NCI-H1092 treated with DMSO at 0.1 percent for 48 hours (cell line): Measurements from ENCODE around the gene ADAR.
A peak's percentile ranks its signal among the peaks of the same experiment; 100 is the strongest.

Experiments
- DNase-seq: peaks from one replicate; lab custom pipeline; 2025; lab: John Stamatoyannopoulos, UW

The ADAR gene

DNA sequence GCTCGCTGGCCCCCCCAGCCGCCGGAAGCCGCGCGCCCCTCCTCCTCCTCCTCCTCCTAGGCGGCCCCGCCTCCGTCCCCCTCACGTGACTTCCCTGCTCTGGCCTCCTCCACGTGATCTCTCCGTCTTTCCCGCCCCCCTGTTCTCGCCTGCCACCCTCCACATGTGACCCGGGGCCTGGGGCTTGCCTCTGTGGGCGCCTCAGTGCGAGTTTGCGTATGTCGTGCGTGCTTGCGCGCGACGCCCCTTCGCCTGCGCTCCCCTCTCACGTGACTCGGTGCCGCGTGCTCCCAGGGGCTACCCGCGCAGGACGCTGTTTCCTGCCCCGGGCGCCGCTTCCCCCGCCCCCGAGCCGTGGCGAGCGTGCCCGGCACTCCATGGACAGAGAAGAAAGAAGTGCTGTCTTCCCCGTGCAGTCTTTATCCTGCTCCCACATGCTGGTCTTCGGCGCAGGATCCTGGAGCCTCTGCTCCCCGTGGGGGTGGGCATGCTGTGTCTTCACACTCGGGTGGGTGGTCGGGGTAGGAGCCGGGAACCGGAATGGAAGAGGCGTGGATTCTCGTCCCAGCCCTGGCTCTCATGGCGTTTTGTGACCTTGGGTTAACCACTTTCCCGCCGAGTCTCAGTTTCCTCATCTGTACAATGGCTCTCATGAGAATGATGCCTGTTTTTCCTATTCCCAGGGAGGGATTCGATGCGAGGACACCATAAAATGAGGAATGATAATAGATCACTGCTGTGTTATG, 49.1 kb downstream of the ADAR start:
- DNase-seq, result peak; percentile 99

DNA sequence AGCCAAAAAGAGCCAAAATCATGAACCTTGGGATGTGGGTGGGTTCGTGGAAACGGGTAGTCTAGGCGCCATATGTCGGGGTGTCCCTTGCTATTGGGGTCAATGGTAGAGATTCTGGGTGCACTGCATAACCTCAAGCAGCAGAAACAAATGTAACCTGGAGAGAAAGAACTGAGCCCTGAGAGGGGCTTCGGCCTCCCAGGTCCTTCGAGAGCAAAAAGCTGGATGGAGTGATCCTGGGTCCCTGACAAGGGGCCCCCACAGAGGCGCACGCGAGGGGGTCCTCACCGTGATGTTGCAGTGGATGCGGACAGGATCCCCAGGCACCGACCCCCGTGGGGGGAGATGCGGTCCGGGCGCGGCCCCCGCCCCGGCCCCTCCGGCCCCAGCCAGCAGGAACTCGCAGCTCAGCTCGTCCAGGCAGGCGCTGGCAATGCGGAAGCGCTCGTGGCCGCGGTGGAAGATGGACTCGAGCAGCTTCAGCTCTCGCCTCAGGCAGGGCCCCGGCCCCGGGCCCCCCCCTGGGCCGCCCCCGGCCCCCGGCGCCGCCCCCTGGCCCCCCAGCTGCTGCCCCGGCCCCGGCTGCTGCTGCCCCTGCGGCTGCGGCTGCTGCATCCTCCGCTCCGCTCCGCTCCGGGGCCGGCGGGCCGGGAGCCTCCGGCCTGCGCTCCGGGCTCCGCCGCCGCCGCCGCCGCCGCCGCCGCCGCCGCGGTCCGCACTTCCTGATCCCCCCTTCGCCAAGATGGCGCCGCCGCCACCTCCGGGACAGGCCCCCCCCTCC, 49.9 kb downstream of the ADAR start, which contains the start of gene UBE2Q1:
Gene UBE2Q1 (minus strand): TSS at position 724 of the 781 bp plus-strand sequence. CDS start 109 bp downstream, at position 615.
- DNase-seq, result no peak

DNA sequence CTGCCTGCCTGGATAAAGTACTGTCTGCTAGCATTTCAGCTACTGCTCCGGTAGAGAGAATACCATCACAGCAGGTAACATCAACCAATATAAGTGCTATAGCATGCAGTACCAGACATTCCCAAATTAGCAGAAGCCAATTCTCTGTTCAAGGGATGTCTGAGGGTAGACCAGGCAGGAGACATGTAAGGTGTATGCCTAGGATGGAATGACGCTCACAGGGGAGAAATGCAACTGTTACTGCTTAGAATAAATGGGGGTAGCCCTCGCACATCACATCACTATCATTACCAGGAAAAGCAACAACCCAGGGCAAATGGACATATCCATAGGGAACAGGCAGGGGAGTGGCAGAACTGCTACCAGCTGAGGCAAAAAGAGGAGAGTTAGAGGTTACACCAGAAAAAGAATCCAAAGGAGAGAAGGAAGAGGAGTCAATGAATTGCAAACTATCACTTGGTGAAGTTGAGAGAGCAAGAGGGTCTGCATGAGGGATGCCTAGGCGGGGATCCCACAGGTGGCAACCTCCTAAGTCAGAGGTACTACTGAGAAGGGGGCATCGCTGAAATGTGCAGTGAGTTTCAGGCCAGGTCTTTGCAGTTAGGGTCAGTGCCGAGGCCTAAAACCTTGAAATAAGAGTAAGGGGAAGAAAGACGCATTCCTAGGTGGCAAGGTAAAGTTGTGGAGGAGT, 50.6 kb downstream of the ADAR start:
- no peak for DNase-seq

DNA sequence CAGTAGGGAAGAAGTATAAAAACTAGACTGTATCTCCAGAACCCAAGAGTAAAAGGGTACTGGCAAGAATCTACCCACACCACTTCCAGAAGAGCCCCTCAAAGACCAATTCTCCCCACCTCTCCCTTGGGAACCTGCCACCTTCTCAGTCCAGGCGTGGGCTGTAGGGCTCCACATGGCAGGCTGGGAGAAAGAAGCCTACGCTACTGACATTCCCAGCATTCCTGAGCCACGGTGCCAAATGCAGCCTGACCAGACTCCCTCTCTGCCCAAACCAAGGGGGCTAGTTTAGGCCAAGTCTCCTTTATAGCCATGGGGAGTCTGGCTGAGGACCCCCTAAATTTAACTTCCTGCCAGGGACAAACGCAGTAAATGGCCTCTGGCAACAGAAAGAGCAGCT, 51.6 kb downstream of the ADAR start:
- no peak for DNase-seq

DNA sequence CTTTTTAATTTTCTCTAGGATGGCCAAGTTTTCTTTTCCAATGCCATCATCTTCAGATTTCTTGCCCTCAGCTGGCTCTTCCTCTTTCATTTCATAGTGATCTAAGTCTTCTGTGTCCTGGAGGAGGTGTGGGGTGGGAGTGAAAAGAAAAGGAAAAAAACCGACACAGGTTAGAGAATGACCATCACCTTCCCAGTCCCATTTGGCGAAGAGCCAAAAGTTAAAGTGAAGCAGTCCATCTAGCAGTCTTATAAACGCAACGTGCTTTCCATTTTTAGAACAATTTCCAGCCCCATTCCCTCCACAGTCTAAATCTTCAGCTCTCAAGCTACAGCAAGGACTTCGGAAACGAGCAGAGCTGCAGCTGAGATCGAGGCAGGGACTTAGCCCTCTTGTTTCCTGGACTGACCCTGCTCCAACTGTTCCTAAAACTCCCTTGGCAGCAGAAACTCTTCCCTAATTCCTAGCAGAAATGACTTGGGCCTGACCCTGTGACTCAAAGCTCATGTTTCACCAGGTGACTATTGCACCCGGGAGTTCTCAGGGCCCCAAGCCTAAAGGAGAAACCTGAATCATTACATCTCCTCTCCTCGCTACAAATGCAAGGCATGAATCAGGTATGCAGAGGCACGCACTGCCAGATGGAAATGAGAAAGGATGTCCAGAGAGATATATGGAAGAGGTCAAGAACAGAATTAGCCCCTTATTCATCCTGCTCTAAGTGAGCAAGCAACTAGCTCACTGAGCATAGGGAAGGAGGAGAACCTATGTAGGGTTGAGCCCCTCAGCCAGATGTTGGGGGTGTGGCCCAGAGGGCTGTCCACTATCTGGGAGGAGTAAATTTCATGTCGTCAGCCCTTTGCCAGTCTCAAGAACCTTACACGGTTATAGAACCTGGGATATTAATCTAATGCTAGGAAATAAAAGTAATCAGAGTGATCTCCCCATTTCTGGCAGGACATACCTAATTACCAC, 54.6 kb downstream of the ADAR start:
- no peak for DNase-seq

DNA sequence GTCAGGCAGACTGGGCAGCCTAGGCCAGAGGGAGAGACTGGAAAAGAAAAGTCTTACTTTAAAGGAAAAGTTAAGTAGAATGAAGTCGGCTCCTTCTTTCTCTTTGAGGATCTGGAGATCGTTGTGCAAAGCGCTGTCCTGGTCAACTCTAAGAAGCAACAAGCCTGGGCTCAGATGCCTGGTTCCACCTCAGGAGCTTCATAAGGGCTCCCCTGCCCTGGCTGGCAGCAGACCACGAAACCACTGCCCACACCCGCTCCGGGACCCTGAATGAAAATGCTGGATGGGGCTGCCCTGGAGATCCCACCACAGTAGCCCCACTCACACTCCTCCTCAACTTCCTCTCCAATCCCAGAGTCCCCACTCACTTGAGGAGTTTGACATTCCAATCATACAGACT, 56.0 kb downstream of the ADAR start:
- no peak for DNase-seq

DNA sequence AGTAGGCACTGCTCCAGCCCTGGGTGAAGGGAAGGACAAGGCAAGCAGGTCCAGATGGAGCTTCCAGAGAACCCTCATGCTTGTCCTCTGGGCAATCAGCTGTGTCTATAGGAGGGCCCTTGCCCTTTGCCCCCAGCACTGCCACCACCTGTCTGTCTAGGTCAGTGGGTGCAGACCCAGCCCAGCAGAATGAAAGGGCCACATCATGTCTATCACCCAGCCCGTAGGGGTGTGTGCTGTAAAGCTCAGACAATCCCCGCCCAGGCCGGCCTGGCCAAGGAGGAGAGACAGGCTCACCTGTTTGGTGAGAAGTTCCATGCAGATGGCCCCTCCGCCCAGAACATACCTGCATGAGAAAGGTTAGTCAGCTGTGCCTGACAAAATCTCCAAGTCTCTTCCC, 56.5 kb downstream of the ADAR start:
- DNase-seq, result no peak

DNA sequence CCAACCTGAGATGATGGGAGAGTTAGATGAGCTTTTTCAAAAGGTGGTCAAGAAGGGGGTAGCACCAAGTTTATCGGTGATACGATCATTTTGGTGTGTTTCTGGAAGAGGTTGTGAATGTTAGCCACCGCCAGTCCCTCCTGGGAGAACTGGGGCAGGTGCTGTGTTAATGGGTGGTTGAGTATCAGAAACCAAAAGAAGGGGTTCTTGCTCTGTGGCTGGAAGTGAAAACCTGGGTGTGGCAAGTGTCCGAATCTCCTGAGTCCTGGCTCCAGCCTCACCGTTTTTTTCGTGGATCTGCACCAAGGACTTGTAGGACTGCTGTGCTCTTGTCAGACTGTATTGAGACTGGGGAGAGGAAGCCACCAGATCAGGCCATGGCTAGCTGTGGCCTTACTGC, 57.3 kb downstream of the ADAR start:
- no peak for DNase-seq

DNA sequence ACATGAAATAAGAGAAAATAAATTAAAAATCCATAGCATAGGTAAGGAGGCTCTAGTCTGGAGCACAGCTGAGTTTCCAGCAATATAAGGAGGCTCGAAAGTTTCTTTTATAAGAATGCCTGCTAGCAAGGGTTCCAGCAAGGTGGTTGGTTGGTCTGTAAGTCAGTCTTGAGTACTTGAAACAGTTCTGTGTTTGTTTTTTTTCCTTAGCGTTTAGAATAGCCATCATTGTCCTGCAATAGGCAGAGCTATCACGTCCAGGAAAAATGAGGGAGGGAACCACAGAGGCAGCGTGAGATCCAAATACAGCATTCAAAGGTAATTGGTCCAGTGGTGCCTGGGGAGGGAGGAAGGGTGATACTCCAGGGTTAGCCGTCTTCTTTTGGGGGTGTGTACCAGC, 57.9 kb downstream of the ADAR start:
- no peak for DNase-seq

DNA sequence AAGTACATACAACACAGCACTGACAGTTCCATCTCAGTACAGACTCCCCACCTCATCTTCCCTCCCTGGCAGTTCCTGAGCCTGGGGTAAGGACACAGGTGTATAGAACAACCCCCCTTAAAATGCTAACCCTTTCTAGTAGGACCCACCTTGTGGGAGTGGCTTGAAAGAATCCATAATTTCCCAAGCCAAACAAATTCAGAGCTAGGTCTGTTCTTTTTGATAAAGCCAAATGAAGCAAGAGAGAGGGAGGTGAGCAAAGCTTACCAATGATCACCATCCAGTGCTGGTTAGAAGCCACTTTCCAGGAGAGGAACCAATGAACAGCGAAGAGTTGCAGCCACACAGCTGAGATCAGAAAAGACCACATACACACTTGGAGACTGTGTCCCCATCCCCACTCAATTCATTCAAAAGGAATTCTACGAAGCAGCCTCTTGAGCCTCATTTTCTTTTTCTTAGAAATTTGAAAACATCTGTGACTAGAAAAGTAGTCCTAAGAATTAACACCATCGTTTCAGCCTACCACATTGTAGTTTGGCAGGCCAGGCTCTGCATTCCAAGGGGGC, 58.7 kb downstream of the ADAR start:
- no peak for DNase-seq

DNA sequence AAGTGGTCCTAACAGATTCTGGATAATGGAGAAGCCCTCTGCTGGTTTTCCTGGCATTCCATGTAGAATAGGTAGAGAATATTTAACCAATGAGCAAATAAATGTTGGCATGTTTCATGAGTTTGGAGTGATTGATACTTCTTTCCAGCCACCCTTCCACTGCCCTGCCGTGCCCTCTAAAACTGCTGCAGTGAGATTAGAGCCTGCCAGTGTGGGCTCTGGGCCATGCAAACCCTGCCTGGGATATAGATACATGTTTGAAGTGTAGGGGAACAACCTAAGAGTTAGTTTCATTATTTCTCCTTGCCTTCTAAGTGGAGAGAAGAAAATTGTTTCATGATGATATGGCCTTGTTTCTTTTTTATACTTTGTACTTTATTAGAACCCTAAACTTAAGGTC, 60.0 kb downstream of the ADAR start:
- no peak for DNase-seq

DNA sequence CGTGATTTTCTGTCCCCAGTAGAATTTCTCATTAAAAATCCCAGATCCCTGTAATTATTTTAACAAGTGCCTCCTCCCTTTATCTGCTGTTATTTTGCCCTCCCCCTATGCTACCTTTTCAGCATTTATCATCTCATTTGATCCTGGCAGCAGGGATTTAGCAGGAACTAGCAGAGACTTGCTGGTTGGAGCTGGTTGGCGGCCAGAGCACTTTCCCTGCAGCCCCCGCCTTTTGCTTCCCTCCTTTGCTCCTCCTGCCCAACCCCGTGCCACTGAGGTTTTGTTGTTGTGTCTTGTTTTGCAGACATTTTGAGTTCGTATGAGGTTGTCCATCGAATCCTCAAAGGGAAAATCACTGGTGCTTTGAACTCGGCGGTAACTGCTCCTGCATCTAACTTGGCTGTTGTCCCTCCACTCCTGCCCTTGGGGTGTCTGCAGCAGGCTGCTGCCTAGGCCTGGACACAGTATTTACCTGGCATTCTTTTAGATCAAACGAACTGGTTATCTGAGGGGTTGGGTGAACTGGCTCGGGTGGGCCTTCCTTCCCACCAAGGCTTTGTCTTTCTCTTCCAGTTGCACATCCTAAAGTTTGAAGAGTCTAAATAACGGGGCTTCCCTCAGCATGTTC, 60.8 kb downstream of the ADAR start:
- no peak for DNase-seq

DNA sequence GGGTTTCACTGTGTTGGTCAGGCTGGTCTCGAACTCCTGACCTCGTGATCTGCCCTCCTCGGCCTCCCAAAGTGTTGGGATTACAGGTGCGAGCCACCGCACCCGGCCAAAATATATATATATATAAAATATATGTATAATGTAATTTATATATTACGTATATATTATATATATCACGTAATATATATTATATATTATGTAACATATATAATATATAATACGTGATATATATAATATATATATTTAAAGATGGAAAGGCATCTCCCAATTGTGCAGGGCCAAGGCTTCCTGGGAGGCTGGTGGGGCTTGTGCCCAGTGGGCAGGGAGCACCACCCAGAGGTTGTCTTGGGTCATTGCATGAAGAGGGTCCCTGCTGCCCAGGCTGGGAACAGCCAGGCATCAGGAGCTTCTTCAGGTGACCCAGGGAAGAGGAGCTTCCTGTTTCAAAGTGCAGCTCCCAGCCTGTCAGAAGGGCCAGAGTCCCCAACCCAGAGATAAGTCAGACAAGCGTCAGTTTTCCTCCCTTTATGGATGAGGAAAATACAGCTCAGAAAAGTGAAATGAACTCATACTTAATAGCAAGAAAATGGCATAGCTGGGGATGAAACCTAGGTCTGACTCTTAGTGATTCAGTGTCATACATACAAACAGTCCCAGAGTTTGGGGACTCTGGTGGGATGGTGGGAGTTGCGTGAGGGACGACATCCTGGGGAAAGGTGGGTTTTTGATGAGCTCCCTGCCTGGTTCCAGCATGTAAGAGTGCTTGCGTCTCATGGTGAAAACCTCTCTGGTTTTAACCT, 61.5 kb downstream of the ADAR start:
- peak; percentile 43 for DNase-seq

DNA sequence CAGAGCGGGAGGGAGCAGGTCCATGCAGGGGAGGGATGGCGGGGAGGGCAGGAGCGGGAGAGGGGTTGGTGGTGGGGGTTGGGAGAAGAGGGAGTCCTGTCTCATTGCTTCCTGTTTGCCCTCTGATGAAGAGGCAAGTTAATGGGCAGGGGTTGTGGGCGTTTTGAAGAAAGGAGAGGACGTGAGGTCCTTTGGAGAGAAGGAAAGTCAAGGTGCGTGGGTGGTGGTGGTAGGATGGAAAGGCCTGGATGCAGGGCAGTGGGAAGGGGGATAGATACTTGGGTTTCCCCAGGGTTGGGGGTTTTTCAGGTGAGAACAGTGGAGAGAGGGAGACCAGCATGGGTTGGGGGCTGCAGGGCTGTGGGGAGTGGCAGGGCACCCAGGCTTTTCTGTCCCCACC, 66.8 kb downstream of the ADAR start:
- DNase-seq, result no peak

DNA sequence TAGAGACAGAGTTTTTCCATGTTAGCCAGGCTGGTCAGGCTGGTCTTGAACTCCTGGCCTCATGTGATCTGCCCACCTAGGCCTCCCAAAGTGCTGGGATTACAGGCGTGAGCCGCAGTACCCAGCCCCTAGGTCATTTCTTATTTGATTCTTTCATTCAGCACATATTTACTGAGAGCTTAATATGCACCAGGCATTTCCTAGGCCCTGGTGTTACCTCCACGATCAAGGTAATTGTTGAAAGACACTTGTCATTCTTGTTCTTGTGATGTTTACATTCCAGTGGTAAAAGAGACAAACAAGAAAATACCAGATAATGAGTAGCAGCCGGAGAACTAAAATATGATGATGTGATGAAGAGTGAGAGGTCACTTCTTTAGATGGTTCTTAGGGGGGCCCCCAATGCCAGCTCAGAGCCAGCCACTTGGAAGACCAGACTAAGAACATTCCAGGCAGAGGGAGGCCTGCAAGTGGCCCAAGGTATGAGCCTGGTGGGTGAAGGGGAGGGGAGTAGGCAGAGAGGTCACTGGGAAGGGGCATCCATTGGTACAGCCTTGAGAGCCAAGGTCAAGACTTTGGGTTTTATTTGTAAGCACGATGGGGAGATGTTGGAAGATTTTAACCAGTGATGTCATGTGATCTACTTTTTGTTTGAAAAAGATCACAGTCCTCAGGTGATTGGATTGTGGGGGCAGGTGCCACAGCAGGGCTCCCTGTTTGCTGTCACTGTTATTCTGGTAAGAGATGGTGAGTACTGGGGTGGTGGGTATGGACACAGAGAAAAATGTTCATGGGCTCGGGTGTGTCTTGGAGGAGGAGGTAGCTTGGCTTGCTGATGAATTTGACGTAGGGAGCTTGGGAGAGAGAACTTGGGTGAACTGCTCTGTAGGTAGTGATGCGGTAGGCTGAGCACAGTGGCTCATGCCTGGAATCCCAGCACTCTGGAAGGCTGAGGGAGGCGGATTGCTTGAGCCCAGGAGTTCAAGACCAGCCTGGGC, 68.2 kb downstream of the ADAR start:
- DNase-seq, result no peak

DNA sequence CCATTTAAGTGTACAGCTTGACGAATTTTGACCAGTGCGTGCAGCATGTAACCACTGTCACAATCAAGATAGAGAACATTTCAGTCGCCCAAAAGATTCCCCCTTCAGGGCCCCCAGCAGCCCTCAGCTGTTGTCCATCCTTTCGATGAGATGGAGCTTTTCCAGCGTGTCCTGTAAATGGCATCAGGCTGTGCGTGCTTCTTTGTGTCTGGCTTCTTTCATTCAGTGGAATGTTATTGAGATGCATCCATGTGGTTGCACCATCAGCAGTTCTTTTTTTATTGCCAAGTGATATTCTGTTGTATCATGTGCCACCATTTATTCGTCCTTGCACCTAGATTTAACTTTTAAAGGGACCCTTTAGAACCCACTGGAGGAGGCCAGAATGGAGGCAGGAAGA, 71.4 kb downstream of the ADAR start:
- DNase-seq, result no peak

DNA sequence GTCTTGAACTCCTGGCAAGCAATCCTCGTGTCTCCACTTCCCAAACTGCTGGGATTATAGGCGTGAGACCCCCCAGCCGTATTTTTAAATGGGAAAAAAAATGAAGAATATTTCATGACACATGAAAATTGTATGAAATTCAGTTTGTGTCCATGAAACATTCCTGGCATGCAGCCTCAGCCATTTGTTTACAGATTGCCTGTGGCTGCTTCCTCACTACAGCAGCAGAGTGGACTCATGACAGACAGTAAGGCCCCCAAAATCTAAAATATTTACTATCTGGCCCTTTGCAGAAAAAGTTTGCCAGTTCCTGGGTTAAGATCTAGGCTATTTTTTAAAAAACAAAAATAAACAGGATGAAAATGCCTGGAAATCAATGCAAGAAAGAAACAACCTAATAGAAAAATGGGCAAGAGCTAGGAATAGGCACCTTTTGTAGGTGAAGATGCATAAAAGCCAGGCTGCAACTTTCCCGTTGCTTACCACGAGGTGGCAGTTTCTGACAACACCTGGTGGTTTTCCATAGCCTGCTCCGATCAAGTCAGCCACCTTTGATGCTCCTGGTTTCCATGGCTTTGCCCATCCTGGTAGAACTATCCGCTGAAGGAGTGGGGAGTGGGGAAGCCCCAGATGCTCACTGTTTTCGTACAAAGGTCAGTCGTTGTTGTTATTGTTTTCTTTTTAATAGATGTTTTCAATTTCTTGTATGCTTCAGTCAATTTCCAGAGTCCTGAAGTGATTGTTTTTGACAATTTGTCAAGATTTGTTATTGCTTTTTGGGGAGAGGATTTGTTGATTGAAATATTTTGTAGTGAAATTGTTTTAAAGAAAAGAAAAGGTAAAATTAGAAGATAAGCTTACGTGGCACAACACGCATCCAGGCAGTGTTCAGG, 73.8 kb downstream of the ADAR start:
- DNase-seq, result peak; percentile 51
